OCI-LY3 (cell line): ENCODE results near the gene DOCK7.

Experiments
- CTCF ChIP-seq: fragments of 200-600, 300-600 bp; sonication (generic); IDR thresholded peaks from 2 replicates; pipeline ENCODE4 v1.5.1; 2014; ENCODE audit warnings: antibody characterized with exemption, low read length, low read depth
- EZH2phosphoT487 ChIP-seq: fragments of 200-600 bp; shearing (Covaris generic); IDR thresholded peaks from 2 replicates; pipeline ENCODE4 v1.6.1; 2018; ENCODE audit warnings: antibody characterized with exemption, mixed run types, low read depth

- no peak for TF ChIP-seq CTCF
- no peak for TF ChIP-seq EZH2phosphoT487
Observed at GRCh38 chr1:62437273-62437940, 250.8 kb downstream of the DOCK7 start.
